Measurements from ENCODE around the gene PTPN13. TPM values are rescaled to one million over a fixed set of nuclear protein-coding genes. Genes with fewer than 3 reads are reported as not detected.

Gene PTPN13
- total and polyA plus RNA-seq, 4 donors: 0.36 to 3.2 (median 1.2) TPM

DNA sequence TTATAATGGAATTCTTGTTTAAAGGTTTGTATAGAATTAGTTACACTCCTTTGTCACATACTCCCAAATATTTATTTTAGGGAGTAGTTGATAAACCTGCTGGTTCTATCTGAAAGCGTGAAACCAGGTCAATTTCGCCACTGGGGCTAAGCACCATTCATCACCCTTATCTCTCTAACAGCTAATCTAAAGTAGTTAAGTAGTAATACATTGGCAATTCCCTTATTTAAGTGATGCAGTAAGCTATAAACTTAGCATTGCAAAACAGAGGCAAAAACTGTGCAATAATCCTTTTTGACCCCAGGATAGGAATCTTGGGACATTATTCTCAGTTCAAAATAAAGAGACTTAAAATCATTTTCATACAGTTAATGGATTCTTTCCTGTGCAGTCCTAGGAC lies 33.7 kb upstream of the PTPN13 start:
- WGBS: 46% methylated on average over 2 of the region's 2 CpGs
- no peak overlapping the region for H3K4me3 ChIP-seq (ENCODE audit: low read depth in 1 of 3, low read length in 3 of 3)
- H3K27me3 ChIP-seq (ENCODE audit: control insufficient read depth in 4 of 4, insufficient read depth in 4 of 4, low read length in 3 of 4): no peaks in the 10 kb centered on the region
- H3K27ac ChIP-seq (ENCODE audit: low read depth in 1 of 2, low read length in 2 of 2): no peak overlapping the region
- TF ChIP-seq, protein P1, sequence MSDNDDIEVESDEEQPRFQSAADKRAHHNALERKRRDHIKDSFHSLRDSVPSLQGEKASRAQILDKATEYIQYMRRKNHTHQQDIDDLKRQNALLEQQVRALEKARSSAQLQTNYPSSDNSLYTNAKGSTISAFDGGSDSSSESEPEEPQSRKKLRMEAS (IDR thresholded peaks at IDR 0.05): no peak
- TF ChIP-seq, protein P2, sequence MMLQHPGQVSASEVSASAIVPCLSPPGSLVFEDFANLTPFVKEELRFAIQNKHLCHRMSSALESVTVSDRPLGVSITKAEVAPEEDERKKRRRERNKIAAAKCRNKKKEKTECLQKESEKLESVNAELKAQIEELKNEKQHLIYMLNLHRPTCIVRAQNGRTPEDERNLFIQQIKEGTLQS (IDR thresholded peaks at IDR 0.05): no peak
- TF ChIP-seq HNF4A (conservative IDR thresholded peaks at IDR 0.05): no peak
- TF ChIP-seq, protein P3, sequence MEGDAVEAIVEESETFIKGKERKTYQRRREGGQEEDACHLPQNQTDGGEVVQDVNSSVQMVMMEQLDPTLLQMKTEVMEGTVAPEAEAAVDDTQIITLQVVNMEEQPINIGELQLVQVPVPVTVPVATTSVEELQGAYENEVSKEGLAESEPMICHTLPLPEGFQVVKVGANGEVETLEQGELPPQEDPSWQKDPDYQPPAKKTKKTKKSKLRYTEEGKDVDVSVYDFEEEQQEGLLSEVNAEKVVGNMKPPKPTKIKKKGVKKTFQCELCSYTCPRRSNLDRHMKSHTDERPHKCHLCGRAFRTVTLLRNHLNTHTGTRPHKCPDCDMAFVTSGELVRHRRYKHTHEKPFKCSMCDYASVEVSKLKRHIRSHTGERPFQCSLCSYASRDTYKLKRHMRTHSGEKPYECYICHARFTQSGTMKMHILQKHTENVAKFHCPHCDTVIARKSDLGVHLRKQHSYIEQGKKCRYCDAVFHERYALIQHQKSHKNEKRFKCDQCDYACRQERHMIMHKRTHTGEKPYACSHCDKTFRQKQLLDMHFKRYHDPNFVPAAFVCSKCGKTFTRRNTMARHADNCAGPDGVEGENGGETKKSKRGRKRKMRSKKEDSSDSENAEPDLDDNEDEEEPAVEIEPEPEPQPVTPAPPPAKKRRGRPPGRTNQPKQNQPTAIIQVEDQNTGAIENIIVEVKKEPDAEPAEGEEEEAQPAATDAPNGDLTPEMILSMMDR (IDR thresholded peaks at IDR 0.05; ENCODE audit: low read depth, low read length, missing input control): no peak
- TF ChIP-seq RXRA (IDR thresholded peaks at IDR 0.05): no peak
- no peak for TF ChIP-seq JUND (IDR thresholded peaks at IDR 0.05)
- no peak for TF ChIP-seq NR2F2 (IDR thresholded peaks at IDR 0.05)
- no peak for TF ChIP-seq GABPA (IDR thresholded peaks at IDR 0.05 in 1 of 2, conservative IDR thresholded peaks at IDR 0.05 in 1 of 2)
- TF ChIP-seq RAD21 (IDR thresholded peaks at IDR 0.05): no peak
- no peak for TF ChIP-seq SP1 (IDR thresholded peaks at IDR 0.05)
- no peak for TF ChIP-seq FOXA1 (IDR thresholded peaks at IDR 0.05)
- TF ChIP-seq HNF4G (IDR thresholded peaks at IDR 0.05): no peak
- TF ChIP-seq EGR1 (IDR thresholded peaks at IDR 0.05; ENCODE audit: low read depth in 2 of 2): no peak
- TF ChIP-seq, protein P4, sequence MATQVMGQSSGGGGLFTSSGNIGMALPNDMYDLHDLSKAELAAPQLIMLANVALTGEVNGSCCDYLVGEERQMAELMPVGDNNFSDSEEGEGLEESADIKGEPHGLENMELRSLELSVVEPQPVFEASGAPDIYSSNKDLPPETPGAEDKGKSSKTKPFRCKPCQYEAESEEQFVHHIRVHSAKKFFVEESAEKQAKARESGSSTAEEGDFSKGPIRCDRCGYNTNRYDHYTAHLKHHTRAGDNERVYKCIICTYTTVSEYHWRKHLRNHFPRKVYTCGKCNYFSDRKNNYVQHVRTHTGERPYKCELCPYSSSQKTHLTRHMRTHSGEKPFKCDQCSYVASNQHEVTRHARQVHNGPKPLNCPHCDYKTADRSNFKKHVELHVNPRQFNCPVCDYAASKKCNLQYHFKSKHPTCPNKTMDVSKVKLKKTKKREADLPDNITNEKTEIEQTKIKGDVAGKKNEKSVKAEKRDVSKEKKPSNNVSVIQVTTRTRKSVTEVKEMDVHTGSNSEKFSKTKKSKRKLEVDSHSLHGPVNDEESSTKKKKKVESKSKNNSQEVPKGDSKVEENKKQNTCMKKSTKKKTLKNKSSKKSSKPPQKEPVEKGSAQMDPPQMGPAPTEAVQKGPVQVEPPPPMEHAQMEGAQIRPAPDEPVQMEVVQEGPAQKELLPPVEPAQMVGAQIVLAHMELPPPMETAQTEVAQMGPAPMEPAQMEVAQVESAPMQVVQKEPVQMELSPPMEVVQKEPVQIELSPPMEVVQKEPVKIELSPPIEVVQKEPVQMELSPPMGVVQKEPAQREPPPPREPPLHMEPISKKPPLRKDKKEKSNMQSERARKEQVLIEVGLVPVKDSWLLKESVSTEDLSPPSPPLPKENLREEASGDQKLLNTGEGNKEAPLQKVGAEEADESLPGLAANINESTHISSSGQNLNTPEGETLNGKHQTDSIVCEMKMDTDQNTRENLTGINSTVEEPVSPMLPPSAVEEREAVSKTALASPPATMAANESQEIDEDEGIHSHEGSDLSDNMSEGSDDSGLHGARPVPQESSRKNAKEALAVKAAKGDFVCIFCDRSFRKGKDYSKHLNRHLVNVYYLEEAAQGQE (IDR thresholded peaks at IDR 0.05): no peak
- no peaks in the 10 kb centered on the region for H3K4me1 ChIP-seq (ENCODE audit: control insufficient read depth in 4 of 4, insufficient read depth in 4 of 4, low read length in 3 of 4)
- no peak for DNase-seq (ENCODE audit: low spot score)
- no peaks in the 10 kb centered on the region for H3K36me3 ChIP-seq (ENCODE audit: control insufficient read depth in 4 of 4, insufficient read depth in 3 of 4, low read depth in 1 of 4, low read length in 3 of 4)
- no peak overlapping the region for H3K9ac ChIP-seq (ENCODE audit: low read depth in 1 of 2, low read length in 2 of 2)
- no peaks in the 10 kb centered on the region for H3K9me3 ChIP-seq (ENCODE audit: control insufficient read depth in 4 of 4, low read length in 3 of 4)

DNA sequence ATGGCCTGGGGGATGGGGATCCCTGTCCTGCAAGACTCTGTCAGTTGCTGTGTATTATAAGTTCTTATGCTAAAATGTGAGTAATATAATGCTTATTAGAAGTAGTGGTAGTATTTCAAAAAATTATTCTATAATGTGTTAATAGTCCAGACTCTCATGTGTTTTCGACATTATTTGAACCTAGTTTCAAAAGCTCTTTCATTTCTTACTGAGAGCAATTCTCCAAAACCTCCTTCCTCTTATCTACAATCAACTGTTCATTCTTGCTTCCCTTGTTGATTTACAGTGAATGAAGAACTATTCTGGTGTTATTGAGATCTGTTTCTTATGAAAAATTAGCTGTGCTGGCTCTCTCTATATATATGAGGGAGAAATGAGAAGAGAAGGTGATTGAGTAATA lies 32.9 kb upstream of the PTPN13 start:
- no peak for DNase-seq (ENCODE audit: low spot score)
- Histone ChIP-seq H3K27me3 (ENCODE audit: control insufficient read depth in 4 of 4, insufficient read depth in 4 of 4, low read length in 3 of 4) (no peaks in the 10 kb centered on the region), H3K4me3 (ENCODE audit: low read depth in 1 of 3, low read length in 3 of 3) (no peak overlapping the region), H3K36me3 (ENCODE audit: control insufficient read depth in 4 of 4, insufficient read depth in 3 of 4, low read depth in 1 of 4, low read length in 3 of 4) (no peaks in the 10 kb centered on the region), H3K9ac (ENCODE audit: low read depth in 1 of 2, low read length in 2 of 2) (no peak overlapping the region), H3K4me1 (ENCODE audit: control insufficient read depth in 4 of 4, insufficient read depth in 4 of 4, low read length in 3 of 4) (no peaks in the 10 kb centered on the region), H3K27ac (ENCODE audit: low read depth in 1 of 2, low read length in 2 of 2) (no peak overlapping the region), H3K9me3 (ENCODE audit: control insufficient read depth in 4 of 4, low read length in 3 of 4) (no peaks in the 10 kb centered on the region)
- WGBS: 74% methylated on average over 1 of the region's 1 CpG
- no peak for TF ChIP-seq HNF4G (IDR thresholded peaks at IDR 0.05)
- TF ChIP-seq RXRA (IDR thresholded peaks at IDR 0.05): no peak
- TF ChIP-seq, protein P1 (IDR thresholded peaks at IDR 0.05): no peak
- TF ChIP-seq, protein P4 (IDR thresholded peaks at IDR 0.05): no peak
- TF ChIP-seq FOXA1 (IDR thresholded peaks at IDR 0.05): no peak
- TF ChIP-seq, protein P2 (IDR thresholded peaks at IDR 0.05): no peak
- TF ChIP-seq JUND (IDR thresholded peaks at IDR 0.05): no peak
- TF ChIP-seq SP1 (IDR thresholded peaks at IDR 0.05): no peak
- TF ChIP-seq, protein P5, sequence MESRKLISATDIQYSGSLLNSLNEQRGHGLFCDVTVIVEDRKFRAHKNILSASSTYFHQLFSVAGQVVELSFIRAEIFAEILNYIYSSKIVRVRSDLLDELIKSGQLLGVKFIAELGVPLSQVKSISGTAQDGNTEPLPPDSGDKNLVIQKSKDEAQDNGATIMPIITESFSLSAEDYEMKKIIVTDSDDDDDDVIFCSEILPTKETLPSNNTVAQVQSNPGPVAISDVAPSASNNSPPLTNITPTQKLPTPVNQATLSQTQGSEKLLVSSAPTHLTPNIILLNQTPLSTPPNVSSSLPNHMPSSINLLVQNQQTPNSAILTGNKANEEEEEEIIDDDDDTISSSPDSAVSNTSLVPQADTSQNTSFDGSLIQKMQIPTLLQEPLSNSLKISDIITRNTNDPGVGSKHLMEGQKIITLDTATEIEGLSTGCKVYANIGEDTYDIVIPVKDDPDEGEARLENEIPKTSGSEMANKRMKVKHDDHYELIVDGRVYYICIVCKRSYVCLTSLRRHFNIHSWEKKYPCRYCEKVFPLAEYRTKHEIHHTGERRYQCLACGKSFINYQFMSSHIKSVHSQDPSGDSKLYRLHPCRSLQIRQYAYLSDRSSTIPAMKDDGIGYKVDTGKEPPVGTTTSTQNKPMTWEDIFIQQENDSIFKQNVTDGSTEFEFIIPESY (IDR thresholded peaks at IDR 0.05): no peak
- no peak for TF ChIP-seq GABPA (IDR thresholded peaks at IDR 0.05 in 1 of 2, conservative IDR thresholded peaks at IDR 0.05 in 1 of 2)
- TF ChIP-seq TAF1 (conservative IDR thresholded peaks at IDR 0.05): no peak
- TF ChIP-seq NR2F2 (IDR thresholded peaks at IDR 0.05): no peak
- TF ChIP-seq EGR1 (IDR thresholded peaks at IDR 0.05; ENCODE audit: low read depth in 2 of 2): no peak
- TF ChIP-seq, protein P3 (IDR thresholded peaks at IDR 0.05; ENCODE audit: low read depth, low read length, missing input control): no peak

Data from liver (tissue), 9 donors.